GM12872 (cell line): ENCODE data around the gene KLF7.

Experiments used
- CTCF ChIP-seq: IDR thresholded peaks from 3 replicates; pipeline ENCODE4 v1.5.1; 2011; ENCODE audit warnings: low read depth, mild to moderate bottlenecking, low read length, moderate library complexity; ENCODE audit not compliant: insufficient read depth

The KLF7 gene

GRCh38 chr2:207165121-207166038, at the start of gene KLF7:
Gene KLF7 (minus strand): TSS chr2:207165948. CDS start chr2:207165568, 380 bp downstream.
- TF ChIP-seq CTCF = no peak

DNA sequence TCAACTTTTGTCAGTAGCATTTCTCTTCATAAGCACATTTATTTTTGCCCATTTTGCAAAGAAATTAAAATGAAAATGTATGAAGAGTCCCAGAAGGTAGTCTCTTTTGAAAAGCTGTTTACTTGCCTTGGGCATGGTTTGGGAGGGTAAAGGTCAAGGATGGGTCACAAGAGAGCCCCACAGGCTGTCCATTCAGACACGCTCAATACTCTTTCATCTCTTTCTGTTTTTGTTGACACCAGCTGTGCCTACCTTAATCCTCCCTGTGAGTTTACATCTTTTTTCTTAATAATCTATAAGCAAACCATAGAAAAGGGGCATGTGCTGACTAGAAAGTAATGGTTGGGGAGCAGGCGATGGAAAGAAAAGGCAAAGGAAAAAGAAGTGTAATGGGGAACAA, 49.6 kb upstream of the KLF7 start:
- TF ChIP-seq CTCF = no peak

DNA sequence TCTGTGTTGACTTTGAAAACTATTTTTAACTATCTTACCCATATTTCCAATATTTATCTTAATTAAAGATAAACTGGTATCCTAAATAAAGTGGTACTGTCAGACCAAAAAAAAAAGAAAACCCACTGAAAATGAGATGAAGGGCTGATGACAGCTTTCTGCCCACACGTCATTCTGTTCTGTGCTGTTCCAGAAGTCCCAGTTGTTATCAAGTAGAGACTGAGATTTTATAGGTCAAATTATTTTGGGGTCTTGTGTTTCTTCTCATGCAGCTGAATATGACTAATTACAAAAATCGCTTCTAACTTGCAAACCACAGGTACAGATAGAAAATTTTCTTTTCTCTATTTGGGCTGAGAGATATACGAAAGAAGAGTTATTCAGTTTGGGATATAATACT, 48.7 kb upstream of the KLF7 start:
- TF ChIP-seq CTCF = no peak

DNA sequence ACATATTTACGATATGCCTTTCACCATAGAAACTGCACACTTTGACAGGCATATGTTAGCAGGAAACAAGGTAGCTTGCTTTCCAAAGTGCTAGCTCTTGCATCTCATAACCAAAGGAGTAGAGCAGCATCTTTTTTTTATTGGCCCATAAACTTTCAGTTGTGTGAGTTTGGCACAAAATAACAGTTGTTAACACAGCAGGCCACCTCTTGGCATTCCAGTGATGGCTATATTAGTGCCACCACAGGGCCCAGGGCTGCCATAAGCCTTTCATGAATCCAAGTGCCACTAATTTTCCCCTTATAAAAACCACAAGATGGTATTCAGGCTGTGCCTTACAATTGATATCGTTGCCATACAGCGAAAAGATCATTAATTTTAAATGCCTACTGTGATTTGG, 40.3 kb upstream of the KLF7 start:
- TF ChIP-seq CTCF = no peak

DNA sequence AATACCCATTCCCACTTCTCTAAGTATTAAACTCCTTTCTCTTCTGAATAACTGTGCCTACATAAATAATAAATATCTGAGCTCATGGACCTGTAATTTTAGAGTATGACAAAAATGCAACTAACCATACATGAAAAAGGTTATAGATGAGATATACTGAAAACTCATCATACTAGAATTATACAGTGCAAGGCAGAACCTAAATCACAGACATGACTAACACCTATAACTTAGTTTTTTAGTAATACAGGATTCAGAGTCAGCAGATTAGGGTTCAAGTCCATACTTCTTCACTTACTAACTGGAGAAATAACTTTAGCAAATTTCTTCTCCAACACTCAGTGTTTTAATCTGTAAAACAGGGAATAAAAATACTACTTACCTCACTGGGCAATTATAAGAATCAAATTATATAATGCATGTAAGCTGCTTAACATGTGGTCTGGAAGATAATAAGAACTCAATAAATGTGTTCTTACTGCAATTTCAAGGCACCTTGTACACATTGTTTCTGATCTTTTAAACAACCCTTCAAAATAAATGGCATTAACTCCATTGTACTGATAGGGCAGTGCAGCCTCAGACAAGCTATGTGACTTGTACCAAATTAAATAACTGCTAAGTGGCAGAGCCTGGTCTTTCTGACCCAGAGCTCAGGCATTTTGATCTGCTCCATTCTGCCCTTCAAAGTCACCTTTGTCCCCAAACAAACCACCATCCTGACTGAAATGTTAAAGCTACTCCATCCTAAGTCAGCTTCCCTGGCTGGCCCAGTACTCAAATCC, 39.6 kb upstream of the KLF7 start:
- TF ChIP-seq CTCF = no peak

- no peak for TF ChIP-seq CTCF
These were observed 37.3 kb upstream of the KLF7 start for GRCh38 chr2:207203056-207203455.

DNA sequence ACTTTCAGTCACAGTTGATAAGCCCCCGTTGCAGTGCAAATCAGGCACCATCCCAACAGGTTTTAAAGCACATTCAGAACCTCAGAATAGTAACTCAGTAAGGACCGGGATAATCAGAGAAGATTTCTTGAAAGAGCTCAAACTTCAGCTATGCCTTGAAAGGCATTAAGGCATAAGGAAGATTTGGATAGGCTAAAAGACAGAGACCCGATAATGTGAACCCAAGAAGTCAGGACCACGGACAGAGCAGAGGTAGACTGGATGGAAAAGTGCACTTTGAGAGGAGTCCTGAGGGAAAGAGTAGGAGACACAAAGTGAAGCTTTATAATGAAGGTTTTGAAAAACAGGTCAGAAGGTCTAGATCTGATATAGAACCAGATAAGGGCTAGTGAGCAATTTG, 36.9 kb upstream of the KLF7 start:
- no peak for TF ChIP-seq CTCF
